SK-N-SH treated with all-trans-retinoic acid at 6 μM for 48 hours (cell line): ENCODE results near the gene ERO1B.
A peak's percentile ranks its signal among the peaks of the same experiment; 100 is the strongest.

Experiments used
- ATAC-seq: fragments of 200-7000 bp; cut with Tn5 transposase; 3 replicates; pipeline ENCODE4 v1.9.1; 2020; ENCODE audit warnings: mild to moderate bottlenecking, moderate library complexity
- ARNTL ChIP-seq: fragments of 450-650 bp; formaldehyde crosslinking; IDR thresholded peaks from 2 replicates; pipeline ENCODE4 v1.5.0; 2020; ENCODE audit warnings: low read depth, mild to moderate bottlenecking, moderate library complexity, borderline replicate concordance
- BACH2 ChIP-seq: fragments of 250-450 bp; sonication (Bioruptor Pico); IDR thresholded peaks from 2 replicates; pipeline ENCODE4 v1.9.0; 2021; ENCODE audit warnings: mild to moderate bottlenecking, borderline replicate concordance
- CSDC2 ChIP-seq: fragments of 250-450 bp; sonication (Bioruptor Pico); IDR thresholded peaks from 2 replicates; pipeline ENCODE4 v1.5.0; 2020; ENCODE audit warnings: mild to moderate bottlenecking, moderate library complexity
- ESRRG ChIP-seq: fragments of 250-450 bp; sonication (Bioruptor Pico); IDR thresholded peaks from 2 replicates; pipeline ENCODE4 v1.6.1; 2021; ENCODE audit warnings: mild to moderate bottlenecking
- GLIS3 ChIP-seq: fragments of 250-450 bp; sonication (Bioruptor Pico); IDR thresholded peaks from 2 replicates; pipeline ENCODE4 v1.5.0; 2020; ENCODE audit warnings: mild to moderate bottlenecking, moderate library complexity
- ISL1 ChIP-seq: fragments of 250-450 bp; sonication (Bioruptor Pico); IDR thresholded peaks from 2 replicates; pipeline ENCODE4 v2.1.2; 2022; ENCODE audit warnings: mild to moderate bottlenecking, moderate library complexity
- PPARA ChIP-seq: fragments of 250-450 bp; sonication (Bioruptor Pico); IDR thresholded peaks from 2 replicates; pipeline ENCODE4 v1.5.0; 2020; ENCODE audit warnings: mild to moderate bottlenecking, borderline replicate concordance
- RARB ChIP-seq: fragments of 250-450 bp; sonication (Bioruptor Pico); IDR thresholded peaks from 2 replicates; pipeline ENCODE4 v1.8.0; 2021; ENCODE audit warnings: mild to moderate bottlenecking, moderate library complexity
- SNAI2 ChIP-seq: fragments of 250-450 bp; sonication (Bioruptor Pico); IDR thresholded peaks from 2 replicates; pipeline ENCODE4 v1.5.0; 2020; ENCODE audit warnings: mild to moderate bottlenecking, moderate library complexity
- TCF4 ChIP-seq: fragments of 250-450 bp; sonication (Bioruptor Pico); IDR thresholded peaks from 2 replicates; pipeline ENCODE4 v1.8.0; 2021; ENCODE audit warnings: mild to moderate bottlenecking, moderate library complexity, borderline replicate concordance
- TOX ChIP-seq: fragments of 250-450 bp; sonication (Bioruptor Pico); IDR thresholded peaks from 2 replicates; pipeline ENCODE4 v1.8.0; 2021; ENCODE audit warnings: mild to moderate bottlenecking, moderate library complexity, borderline replicate concordance
- ZFP3 ChIP-seq: fragments of 250-450 bp; sonication (Bioruptor Pico); IDR thresholded peaks from 2 replicates; pipeline ENCODE4 v1.5.0; 2020; ENCODE audit warnings: mild to moderate bottlenecking, moderate library complexity
- ZFP30 ChIP-seq: fragments of 450-650 bp; formaldehyde crosslinking; IDR thresholded peaks from 2 replicates; pipeline ENCODE4 v1.5.0; 2022; ENCODE audit warnings: mild to moderate bottlenecking, moderate library complexity
- ZNF565 ChIP-seq: fragments of 450-650 bp; formaldehyde crosslinking; conservative IDR thresholded peaks from 2 replicates; pipeline ENCODE4 v1.5.0; 2020; ENCODE audit warnings: low read depth, mild to moderate bottlenecking, moderate library complexity
- ZNF70 ChIP-seq: fragments of 450-650 bp; formaldehyde crosslinking; IDR thresholded peaks from 2 replicates; pipeline ENCODE4 v1.5.0; 2020; ENCODE audit warnings: mild to moderate bottlenecking, moderate library complexity
- ZNF8 ChIP-seq: fragments of 450-650 bp; formaldehyde crosslinking; IDR thresholded peaks from 2 replicates; pipeline ENCODE4 v1.5.0; 2020; ENCODE audit warnings: mild to moderate bottlenecking, moderate library complexity
- TF ChIP-seq, protein P1 (sequence below): fragments of 250-450 bp; sonication (Bioruptor Pico); IDR thresholded peaks from 2 replicates; pipeline ENCODE4 v1.5.1; 2021; ENCODE audit warnings: mild to moderate bottlenecking, moderate library complexity
- TF ChIP-seq, protein P2 (sequence below): fragments of 250-450 bp; sonication (Bioruptor Pico); IDR thresholded peaks from 2 replicates; pipeline ENCODE4 v1.8.0; 2021; ENCODE audit warnings: low read depth, mild to moderate bottlenecking, moderate library complexity, borderline replicate concordance
- TF ChIP-seq, protein P3 (sequence below): fragments of 250-450 bp; sonication (Bioruptor Pico); IDR thresholded peaks from 2 replicates; pipeline ENCODE4 v1.8.0; 2020; ENCODE audit warnings: mild to moderate bottlenecking, moderate library complexity, borderline replicate concordance
- TF ChIP-seq, protein P4 (sequence below): fragments of 250-450 bp; sonication (Bioruptor Pico); IDR thresholded peaks from 2 replicates; pipeline ENCODE4 v1.5.1; 2020; ENCODE audit warnings: low read depth, mild to moderate bottlenecking, moderate library complexity

Gene ERO1B

DNA sequence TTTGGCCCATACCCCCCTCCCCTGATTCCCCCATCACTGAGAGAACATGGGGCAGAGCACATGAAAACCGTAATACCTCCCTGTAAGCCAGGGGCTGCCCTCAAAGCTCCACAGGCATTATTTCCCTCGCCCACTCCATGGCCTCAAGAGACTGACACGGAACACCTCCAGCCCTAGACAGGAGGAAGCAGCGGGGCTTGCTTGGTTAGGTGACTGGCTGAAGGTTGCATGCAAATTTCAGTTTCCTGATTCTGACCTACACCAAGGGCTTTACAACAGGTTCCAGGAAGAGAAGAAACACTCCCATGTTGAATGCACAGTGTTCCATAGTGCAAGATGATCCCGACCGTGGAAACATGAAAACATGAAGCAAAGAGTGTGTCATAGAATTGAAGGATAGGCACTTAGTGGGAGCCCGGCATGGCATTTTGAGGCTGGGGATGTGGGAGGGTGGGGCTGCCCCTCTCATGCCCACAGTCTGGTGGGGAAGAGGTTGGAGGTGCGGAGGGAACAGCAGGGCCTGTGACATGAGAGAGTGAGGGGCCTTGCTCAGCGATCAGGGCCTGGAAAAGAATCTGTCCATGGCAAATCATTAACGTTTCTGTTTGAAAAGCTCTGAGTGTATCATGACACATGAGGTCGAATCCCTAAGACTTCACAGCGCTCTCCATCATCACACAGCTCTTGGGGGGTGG lies 106.0 kb downstream of the ERO1B start:
- TF ChIP-seq, protein P1, sequence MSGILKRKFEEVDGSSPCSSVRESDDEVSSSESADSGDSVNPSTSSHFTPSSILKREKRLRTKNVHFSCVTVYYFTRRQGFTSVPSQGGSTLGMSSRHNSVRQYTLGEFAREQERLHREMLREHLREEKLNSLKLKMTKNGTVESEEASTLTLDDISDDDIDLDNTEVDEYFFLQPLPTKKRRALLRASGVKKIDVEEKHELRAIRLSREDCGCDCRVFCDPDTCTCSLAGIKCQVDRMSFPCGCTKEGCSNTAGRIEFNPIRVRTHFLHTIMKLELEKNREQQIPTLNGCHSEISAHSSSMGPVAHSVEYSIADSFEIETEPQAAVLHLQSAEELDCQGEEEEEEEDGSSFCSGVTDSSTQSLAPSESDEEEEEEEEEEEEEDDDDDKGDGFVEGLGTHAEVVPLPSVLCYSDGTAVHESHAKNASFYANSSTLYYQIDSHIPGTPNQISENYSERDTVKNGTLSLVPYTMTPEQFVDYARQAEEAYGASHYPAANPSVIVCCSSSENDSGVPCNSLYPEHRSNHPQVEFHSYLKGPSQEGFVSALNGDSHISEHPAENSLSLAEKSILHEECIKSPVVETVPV = no peak
- no peak for TF ChIP-seq TCF4 (CRISPR knock-in tag)
- no peak for TF ChIP-seq SNAI2 (CRISPR knock-in tag)
- TF ChIP-seq ISL1 = no peak
- TF ChIP-seq RARB (CRISPR knock-in tag) = no peak
- TF ChIP-seq BACH2 (CRISPR knock-in tag) = no peak
- no peak for TF ChIP-seq ZFP3 (CRISPR knock-in tag)
- no peak for TF ChIP-seq GLIS3
- TF ChIP-seq, protein P2, sequence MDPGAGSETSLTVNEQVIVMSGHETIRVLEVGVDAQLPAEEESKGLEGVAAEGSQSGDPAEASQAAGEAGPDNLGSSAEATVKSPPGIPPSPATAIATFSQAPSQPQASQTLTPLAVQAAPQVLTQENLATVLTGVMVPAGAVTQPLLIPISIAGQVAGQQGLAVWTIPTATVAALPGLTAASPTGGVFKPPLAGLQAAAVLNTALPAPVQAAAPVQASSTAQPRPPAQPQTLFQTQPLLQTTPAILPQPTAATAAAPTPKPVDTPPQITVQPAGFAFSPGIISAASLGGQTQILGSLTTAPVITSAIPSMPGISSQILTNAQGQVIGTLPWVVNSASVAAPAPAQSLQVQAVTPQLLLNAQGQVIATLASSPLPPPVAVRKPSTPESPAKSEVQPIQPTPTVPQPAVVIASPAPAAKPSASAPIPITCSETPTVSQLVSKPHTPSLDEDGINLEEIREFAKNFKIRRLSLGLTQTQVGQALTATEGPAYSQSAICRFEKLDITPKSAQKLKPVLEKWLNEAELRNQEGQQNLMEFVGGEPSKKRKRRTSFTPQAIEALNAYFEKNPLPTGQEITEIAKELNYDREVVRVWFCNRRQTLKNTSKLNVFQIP (CRISPR knock-in tag) = no peak
- TF ChIP-seq TOX (CRISPR knock-in tag) = no peak
- TF ChIP-seq, protein P3, sequence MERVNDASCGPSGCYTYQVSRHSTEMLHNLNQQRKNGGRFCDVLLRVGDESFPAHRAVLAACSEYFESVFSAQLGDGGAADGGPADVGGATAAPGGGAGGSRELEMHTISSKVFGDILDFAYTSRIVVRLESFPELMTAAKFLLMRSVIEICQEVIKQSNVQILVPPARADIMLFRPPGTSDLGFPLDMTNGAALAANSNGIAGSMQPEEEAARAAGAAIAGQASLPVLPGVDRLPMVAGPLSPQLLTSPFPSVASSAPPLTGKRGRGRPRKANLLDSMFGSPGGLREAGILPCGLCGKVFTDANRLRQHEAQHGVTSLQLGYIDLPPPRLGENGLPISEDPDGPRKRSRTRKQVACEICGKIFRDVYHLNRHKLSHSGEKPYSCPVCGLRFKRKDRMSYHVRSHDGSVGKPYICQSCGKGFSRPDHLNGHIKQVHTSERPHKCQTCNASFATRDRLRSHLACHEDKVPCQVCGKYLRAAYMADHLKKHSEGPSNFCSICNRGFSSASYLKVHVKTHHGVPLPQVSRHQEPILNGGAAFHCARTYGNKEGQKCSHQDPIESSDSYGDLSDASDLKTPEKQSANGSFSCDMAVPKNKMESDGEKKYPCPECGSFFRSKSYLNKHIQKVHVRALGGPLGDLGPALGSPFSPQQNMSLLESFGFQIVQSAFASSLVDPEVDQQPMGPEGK (CRISPR knock-in tag) = no peak
- no peak for TF ChIP-seq ESRRG
- TF ChIP-seq ZFP30 = no peak
- no peak for TF ChIP-seq PPARA (CRISPR knock-in tag)
- no peak for ATAC-seq

DNA sequence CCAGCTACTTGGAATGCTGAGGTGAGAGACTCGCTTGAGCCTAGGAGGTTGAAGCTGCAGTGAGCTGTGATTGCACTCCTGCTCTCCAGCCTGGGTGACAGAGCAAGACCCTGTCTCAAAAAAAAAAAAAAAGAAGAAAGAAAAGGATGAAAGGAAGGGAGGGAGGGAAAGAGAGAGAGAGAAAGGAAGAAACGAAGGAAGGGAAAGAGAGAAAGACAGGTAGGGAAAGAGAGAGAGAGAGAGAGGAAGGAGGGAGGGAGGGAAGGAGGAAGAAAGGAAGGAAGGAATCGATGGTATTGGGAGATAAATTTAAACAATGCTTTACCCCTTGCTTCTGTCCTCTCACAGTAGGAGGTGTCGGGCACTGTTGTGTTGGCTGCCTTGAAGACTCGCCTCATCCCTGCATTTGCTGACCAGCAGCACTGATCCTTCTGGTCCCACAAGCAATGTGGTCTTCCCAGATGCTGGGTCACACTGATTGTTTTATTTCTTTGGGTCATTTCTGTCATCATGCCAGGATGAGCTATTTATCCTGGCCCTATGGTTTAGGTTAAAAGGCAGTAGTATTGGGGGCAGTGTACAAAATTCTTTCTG lies 108.5 kb downstream of the ERO1B start:
- no peak for ATAC-seq
- TF ChIP-seq CSDC2 (CRISPR knock-in tag) = no peak
- no peak for TF ChIP-seq ZNF70
- TF ChIP-seq, protein P1 = no peak
- TF ChIP-seq ARNTL (CRISPR knock-in tag) = no peak
- no peak for TF ChIP-seq ISL1
- TF ChIP-seq ZNF565 = no peak
- TF ChIP-seq SNAI2 (CRISPR knock-in tag) = no peak
- TF ChIP-seq ZNF8 (CRISPR knock-in tag) = no peak
- TF ChIP-seq, protein P4, sequence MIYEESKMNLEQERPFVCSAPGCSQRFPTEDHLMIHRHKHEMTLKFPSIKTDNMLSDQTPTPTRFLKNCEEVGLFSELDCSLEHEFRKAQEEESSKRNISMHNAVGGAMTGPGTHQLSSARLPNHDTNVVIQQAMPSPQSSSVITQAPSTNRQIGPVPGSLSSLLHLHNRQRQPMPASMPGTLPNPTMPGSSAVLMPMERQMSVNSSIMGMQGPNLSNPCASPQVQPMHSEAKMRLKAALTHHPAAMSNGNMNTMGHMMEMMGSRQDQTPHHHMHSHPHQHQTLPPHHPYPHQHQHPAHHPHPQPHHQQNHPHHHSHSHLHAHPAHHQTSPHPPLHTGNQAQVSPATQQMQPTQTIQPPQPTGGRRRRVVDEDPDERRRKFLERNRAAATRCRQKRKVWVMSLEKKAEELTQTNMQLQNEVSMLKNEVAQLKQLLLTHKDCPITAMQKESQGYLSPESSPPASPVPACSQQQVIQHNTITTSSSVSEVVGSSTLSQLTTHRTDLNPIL (CRISPR knock-in tag) = no peak
- TF ChIP-seq RARB (CRISPR knock-in tag) = no peak

DNA sequence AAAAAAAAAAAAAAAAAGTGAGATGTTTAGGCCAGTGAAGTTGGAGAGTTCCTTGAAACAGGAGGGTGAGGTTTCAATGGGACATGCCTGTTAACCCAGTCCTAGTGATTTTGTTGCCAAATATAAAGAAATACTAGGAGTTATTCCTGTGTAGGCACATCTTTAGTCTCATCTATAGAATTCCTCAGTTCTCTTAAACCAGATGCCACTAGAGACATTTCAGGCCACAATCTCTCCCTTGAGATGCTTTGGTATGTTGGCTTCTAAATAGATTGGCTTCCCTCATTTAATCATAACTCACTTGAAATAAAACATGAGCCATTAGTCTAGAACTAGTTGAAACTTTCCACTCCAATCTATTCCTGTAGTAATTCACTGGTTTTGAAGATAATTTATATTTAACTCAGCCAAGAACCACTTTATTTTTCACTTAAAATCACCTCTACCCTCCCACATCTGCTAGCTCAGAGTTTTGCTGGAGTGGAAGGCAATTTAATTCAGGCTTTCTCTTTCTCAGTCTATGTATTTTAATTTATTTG lies 109.6 kb downstream of the ERO1B start:
- peak; percentile 78 for ATAC-seq
- TF ChIP-seq ESRRG (no peak), ISL1 (peak; percentile 92)
